GM23248 (cell line): ENCODE measurements around the gene CTNND2. TPM values are rescaled to one million over a fixed set of nuclear protein-coding genes. Genes with fewer than 3 reads are reported as not detected.

ENCODE experiments used
- DNase-seq: peaks from one replicate; pipeline ENCODE4 v3.0.0-alpha.2; 2015
- H2AFZ ChIP-seq: fragments of 200-600 bp; sonication (generic); 2 replicates; pipeline ENCODE4 v1.6.1; 2016; ENCODE audit warnings: antibody characterized with exemption
- H3F3A ChIP-seq: fragments of 200-600 bp; sonication (generic); 2 replicates; pipeline ENCODE4 v1.6.1; 2016; ENCODE audit warnings: mild to moderate bottlenecking, antibody characterized with exemption, mixed run types; ENCODE audit not compliant: insufficient read depth
- H3K27ac ChIP-seq: fragments of 200-600 bp; sonication (generic); 2 replicates; pipeline ENCODE4 v1.5.1; 2016; ENCODE audit warnings: mild to moderate bottlenecking
- H3K27me3 ChIP-seq: fragments of 200-600 bp; sonication (generic); replicated peaks from 2 replicates; pipeline ENCODE4 v1.6.1; 2016; ENCODE audit warnings: mild to moderate bottlenecking; ENCODE audit not compliant: insufficient read depth
- H3K36me3 ChIP-seq: fragments of 200-600 bp; sonication (generic); 2 replicates; pipeline ENCODE4 v1.6.1; 2016; ENCODE audit warnings: low read depth, mild to moderate bottlenecking
- H3K4me1 ChIP-seq: fragments of 200-600 bp; sonication (generic); 2 replicates; pipeline ENCODE4 v1.6.1; 2016; ENCODE audit warnings: mild to moderate bottlenecking; ENCODE audit not compliant: insufficient read depth
- H3K4me2 ChIP-seq: fragments of 200-600 bp; sonication (generic); one replicate; pipeline ENCODE4 v1.6.1; 2016; ENCODE audit warnings: mild to moderate bottlenecking; ENCODE audit not compliant: unreplicated experiment
- H3K4me3 ChIP-seq: fragments of 200-600 bp; sonication (generic); 2 replicates; pipeline ENCODE4 v1.5.1; 2016; ENCODE audit warnings: mild to moderate bottlenecking
- H3K79me2 ChIP-seq: fragments of 200-600 bp; sonication (generic); 2 replicates; pipeline ENCODE4 v1.6.1; 2016; ENCODE audit warnings: mild to moderate bottlenecking; ENCODE audit not compliant: insufficient read depth
- H3K9ac ChIP-seq: fragments of 200-600 bp; sonication (generic); 2 replicates; pipeline ENCODE4 v1.6.1; 2016; ENCODE audit warnings: mild to moderate bottlenecking
- H3K9me2 ChIP-seq: fragments of 200-600 bp; sonication (generic); 2 replicates; pipeline ENCODE4 v1.6.1; 2016; ENCODE audit warnings: mixed run types, mild to moderate bottlenecking, moderate library complexity; ENCODE audit not compliant: insufficient read depth
- H3K9me3 ChIP-seq: fragments of 200-600 bp; sonication (generic); one replicate; pipeline ENCODE4 v1.6.1; 2017; ENCODE audit warnings: low read depth
- H4K20me1 ChIP-seq: fragments of 200-600 bp; sonication (generic); 2 replicates; pipeline ENCODE4 v1.6.0; 2016; ENCODE audit not compliant: insufficient read depth
- EZH2 ChIP-seq: fragments of 200-600 bp; sonication (generic); IDR thresholded peaks from 2 replicates; pipeline ENCODE4 v1.6.1; 2018; ENCODE audit warnings: antibody characterized with exemption, mild to moderate bottlenecking; ENCODE audit not compliant: insufficient read depth, poor library complexity, severe bottlenecking
- EZH2phosphoT487 ChIP-seq: fragments of 200-600 bp; sonication (generic); IDR thresholded peaks from 2 replicates; pipeline ENCODE4 v1.6.1; 2018; ENCODE audit warnings: antibody characterized with exemption, moderate library complexity, mild to moderate bottlenecking, low read depth; ENCODE audit not compliant: insufficient read depth
- WGBS, 2 experiments: methylation state at CpG; one replicate each; pipeline ENCODE4 v1.1.6; 2015 to 2017; ENCODE audit warnings: low lambda C conversion rate in 2 of 2, low coverage in 1 of 2; ENCODE audit errors: missing lambda C conversion rate in 2 of 2; 5-methylcytosine and 5-hydroxymethylcytosine counted together
- in situ Hi-C: fragments of 300-500 bp; cut with MboI; formaldehyde crosslinking; loops from 2 replicates; pipeline ENCODE4 v1.15.0; 2020
- polyA plus RNA-seq: library from polyadenylated mRNA; unstranded; fragments of >200 nt; fragmentation: Nextera tagmentation; extraction: Ambion mirVana; gene quantifications from 2 replicates; pipeline ENCODE4 v1.2.1, GENCODE V29; 2016
- total RNA-seq: library from RNA; depleted of rRNA; stranded (reverse); fragments of >200 nt; shearing (Covaris generic); gene quantifications from 2 replicates; pipeline ENCODE4 v1.2.3, GENCODE V29; 2014

Gene CTNND2
- total and polyA plus RNA-seq, 2 experiments from 2014 or later: not detected

GRCh38 chr5:11760934-11761603 is 143.2 kb downstream of the CTNND2 start:
- DNase-seq: no peak
- no peak overlapping the region for H3K4me3 ChIP-seq
- peaks cover 3% of the 10 kb centered on the region for H3K9me3 ChIP-seq
- no peaks in the 10 kb centered on the region for H3K4me1 ChIP-seq
- H4K20me1 ChIP-seq: no peaks in the 10 kb centered on the region
- H3K9ac ChIP-seq: no peak overlapping the region
- no peaks in the 10 kb centered on the region for H3K79me2 ChIP-seq
- H3K4me2 ChIP-seq: no peak overlapping the region
- WGBS, 2 experiments: 23 to 26% methylated on average over 8 of the region's 8 CpGs
- no peak overlapping the region for H2AFZ ChIP-seq
- no peaks in the 10 kb centered on the region for H3K27me3 ChIP-seq
- H3K9me2 ChIP-seq: no peaks in the 10 kb centered on the region
- TF ChIP-seq EZH2phosphoT487 (no peak), EZH2 (no peak)
- in situ Hi-C loops: no loop called here
- H3K36me3 ChIP-seq: no peaks in the 10 kb centered on the region
- H3F3A ChIP-seq: no peaks in the 10 kb centered on the region
- H3K27ac ChIP-seq: no peak overlapping the region

- Histone ChIP-seq H3K4me3 (no peak overlapping the region), H3K4me1 (no peaks in the 10 kb centered on the region), H2AFZ (no peak overlapping the region), H3K27me3 (no peaks in the 10 kb centered on the region), H3K79me2 (no peaks in the 10 kb centered on the region), H4K20me1 (no peaks in the 10 kb centered on the region), H3K9me3 (peaks cover 3% of the 10 kb centered on the region), H3K4me2 (no peak overlapping the region), H3K36me3 (no peaks in the 10 kb centered on the region), H3K9ac (no peak overlapping the region), H3K27ac (no peak overlapping the region), H3K9me2 (no peaks in the 10 kb centered on the region), H3F3A (no peaks in the 10 kb centered on the region)
- no peak for DNase-seq
- TF ChIP-seq EZH2phosphoT487 (no peak), EZH2 (no peak)
- 2 to 13% methylated on average over 1 of the region's 1 CpG for WGBS, 2 experiments
- in situ Hi-C loops: no loop called here
Observed at GRCh38 chr5:11758321-11758720, 145.9 kb downstream of the CTNND2 start.

GRCh38 chr5:11757661-11758060 is 146.6 kb downstream of the CTNND2 start:
- in situ Hi-C loops: no loop called here
- H3K27ac ChIP-seq: no peak overlapping the region
- no peak overlapping the region for H2AFZ ChIP-seq
- H3K9ac ChIP-seq: no peak overlapping the region
- H3F3A ChIP-seq: no peaks in the 10 kb centered on the region
- H3K4me2 ChIP-seq: no peak overlapping the region
- no peak overlapping the region for H3K4me3 ChIP-seq
- H3K9me3 ChIP-seq: peaks cover 3% of the 10 kb centered on the region
- no peaks in the 10 kb centered on the region for H4K20me1 ChIP-seq
- H3K36me3 ChIP-seq: no peaks in the 10 kb centered on the region
- H3K9me2 ChIP-seq: no peaks in the 10 kb centered on the region
- H3K27me3 ChIP-seq: no peaks in the 10 kb centered on the region
- H3K79me2 ChIP-seq: no peaks in the 10 kb centered on the region
- WGBS, 2 experiments: 18 to 21% methylated on average over 1 of the region's 1 CpG
- H3K4me1 ChIP-seq: no peaks in the 10 kb centered on the region
- no peak for DNase-seq
- TF ChIP-seq EZH2phosphoT487: no peak
- no peak for TF ChIP-seq EZH2

- in situ Hi-C loops: no loop called here
Observed at GRCh38 chr5:11737010-11737409, 167.2 kb downstream of the CTNND2 start.

More at GRCh38 chr5:11737010-11737409, 167.2 kb downstream of the CTNND2 start:
- Histone ChIP-seq H3K36me3 (no peaks in the 10 kb centered on the region), H3K27ac (no peak overlapping the region), H3K4me3 (no peak overlapping the region), H3K27me3 (no peaks in the 10 kb centered on the region), H3F3A (no peaks in the 10 kb centered on the region), H3K4me1 (no peaks in the 10 kb centered on the region), H3K79me2 (no peaks in the 10 kb centered on the region), H3K4me2 (no peak overlapping the region), H2AFZ (no peak overlapping the region), H3K9ac (no peak overlapping the region), H3K9me2 (no peaks in the 10 kb centered on the region), H3K9me3 (no peaks in the 10 kb centered on the region), H4K20me1 (no peaks in the 10 kb centered on the region)
- DNase-seq: no peak
- WGBS, 2 experiments: 14 to 18% methylated on average over 3 of the region's 3 CpGs
- TF ChIP-seq EZH2 (no peak), EZH2phosphoT487 (no peak)
